ENCODE results near the gene BMP8A. TPM values are rescaled to one million over a fixed set of nuclear protein-coding genes. Genes with fewer than 3 reads are reported as not detected.

Gene BMP8A
- polyA plus RNA-seq, 2 of the 4 experiments (the other 2 are of a cell fraction) = 0.13 TPM; not detected in 1

- Histone ChIP-seq H3K4me1 (peaks cover 7% of the 10 kb centered on the region; the same call in 1 of the 3 replicates), H3K4me3 (no peak overlapping the region), H3K27ac (no peak overlapping the region), H3K4me2 (no peak overlapping the region), H3K9me3 (no peaks in the 10 kb centered on the region)
- ChIA-PET POLR2A (no interaction called here), CTCF (interaction anchor here (0.6 to 1.8 kb wide), 4 partner anchors 12 to 374 kb away, joined by 3 to 4 read pairs (median 3); no protein-coding TSS in a partner anchor)
- no peak for DNase-seq (ENCODE audit: low read depth in 1 of 2, low spot score in 1 of 2)
- no peak for FAIRE-seq
- TF ChIP-seq HMGXB4 (CRISPR knock-in tag; IDR thresholded peaks at IDR 0.05; ENCODE audit: borderline replicate concordance) = no peak
- TF ChIP-seq KDM5A (IDR thresholded peaks at IDR 0.05) = no peak
- no peak for TF ChIP-seq HOXA7 (CRISPR knock-in tag; IDR thresholded peaks at IDR 0.05)
- TF ChIP-seq MAZ (IDR thresholded peaks at IDR 0.05; ENCODE audit: borderline replicate concordance, low read depth, low read length) = no peak
- no peak for TF ChIP-seq HES2 (IDR thresholded peaks at IDR 0.05)
- TF ChIP-seq PBX3 (IDR thresholded peaks at IDR 0.05) = no peak
- TF ChIP-seq BCL3 (IDR thresholded peaks at IDR 0.05) = no peak
- no peak for TF ChIP-seq CBX8 (IDR thresholded peaks at IDR 0.05)
- ATAC-seq = no peak
- 89% methylated on average over 6 of the region's 6 CpGs for WGBS (ENCODE audit: missing lambda C conversion rate)
These were observed 73.5 kb downstream of the BMP8A start for GRCh38 chr1:39564941-39565340.

GRCh38 chr1:39566441-39567137 is 75.2 kb downstream of the BMP8A start:
- Histone ChIP-seq H3K4me2 (no peak overlapping the region), H3K4me1 (peaks cover 7% of the 10 kb centered on the region; the same call in 1 of the 3 replicates), H3K4me3 (no peak overlapping the region), H3K27ac (no peak overlapping the region), H3K9me3 (no peaks in the 10 kb centered on the region)
- ATAC-seq (no peak), DNase-seq (ENCODE audit: low read depth in 1 of 2, low spot score in 1 of 2) (no peak), FAIRE-seq (no peak)
- ChIA-PET POLR2A (interaction anchor here (1.6 kb wide), 1 partner anchor 11 kb away, joined by 5 read pairs; no protein-coding TSS in a partner anchor), CTCF (interaction anchor here (1.8 kb wide), 1 partner anchor 40 kb away, joined by 4 read pairs; no protein-coding TSS in a partner anchor)
- 73% methylated on average over 5 of the region's 5 CpGs for WGBS (ENCODE audit: missing lambda C conversion rate)
- TF ChIP-seq ZSCAN20 (CRISPR knock-in tag; IDR thresholded peaks at IDR 0.05) = no peak
- no peak for TF ChIP-seq ATOH8 (CRISPR knock-in tag; IDR thresholded peaks at IDR 0.05; ENCODE audit: low read depth)
- TF ChIP-seq ELK1 (IDR thresholded peaks at IDR 0.05; ENCODE audit: low read depth, low read length) = no peak
- no peak for TF ChIP-seq HDAC2 (IDR thresholded peaks at IDR 0.05)
- TF ChIP-seq CBX2 (IDR thresholded peaks at IDR 0.05; ENCODE audit: borderline replicate concordance, low read depth) = no peak
- no peak for TF ChIP-seq TP53 (CRISPR knock-in tag; IDR thresholded peaks at IDR 0.05)
- no peak for TF ChIP-seq NFE2L2 (conservative IDR thresholded peaks at IDR 0.05; ENCODE audit: low read length)
- TF ChIP-seq EHMT2 (IDR thresholded peaks at IDR 0.05; ENCODE audit: low read depth) = no peak
- no peak for TF ChIP-seq CEBPB (IDR thresholded peaks at IDR 0.05)
